Progenitor cell of endocrine pancreas (in vitro differentiated cells): ENCODE measurements around the gene SLC35G1. TPM values are rescaled to one million over a fixed set of nuclear protein-coding genes. Genes with fewer than 3 reads are reported as not detected.
A peak's percentile ranks its signal among the peaks of the same experiment; 100 is the strongest.

ENCODE experiments used
- DNase-seq: peaks from one replicate; pipeline ENCODE4 v3.0.0; 2021; ENCODE audit warnings: low spot score; ENCODE audit not compliant: unreplicated experiment
- H3K27ac Mint-ChIP-seq: 2 replicates; pipeline ENCODE4 v1.8.0; 2021; ENCODE audit warnings: mild to moderate bottlenecking, moderate library complexity, mixed read lengths
- H3K27me3 Mint-ChIP-seq: 2 replicates; pipeline ENCODE4 v1.8.0; 2021; ENCODE audit warnings: mixed read lengths
- H3K36me3 Mint-ChIP-seq: 2 replicates; pipeline ENCODE4 v1.8.0; 2022; ENCODE audit warnings: mixed read lengths; ENCODE audit not compliant: insufficient read depth
- H3K4me1 Mint-ChIP-seq: 2 replicates; pipeline ENCODE4 v1.8.0; 2021; ENCODE audit warnings: low read depth, mixed read lengths
- H3K4me3 Mint-ChIP-seq: 2 replicates; pipeline ENCODE4 v1.8.0; 2021; ENCODE audit warnings: low read depth, mild to moderate bottlenecking, moderate library complexity, mixed read lengths
- H3K9me3 Mint-ChIP-seq: 2 replicates; pipeline ENCODE4 v1.8.0; 2021; ENCODE audit warnings: low read depth, mixed read lengths
- long read RNA-seq: library from polyadenylated mRNA; unstranded; transcript quantifications from one replicate; pipeline ENCODE4 v2.0.0, GENCODE V29; 2020
- total RNA-seq: library from RNA; stranded (reverse); gene quantifications from 2 replicates; pipeline ENCODE4 v1.2.1, GENCODE V29; 2021
- TF ChIP-seq, protein P1 (sequence below): fragments of 200-600 bp; sonication (generic); IDR thresholded peaks from one replicate; pipeline ENCODE4 v1.5.0; 2021; ENCODE audit warnings: antibody characterized with exemption, mild to moderate bottlenecking; ENCODE audit not compliant: unreplicated experiment

Gene SLC35G1, protein sequence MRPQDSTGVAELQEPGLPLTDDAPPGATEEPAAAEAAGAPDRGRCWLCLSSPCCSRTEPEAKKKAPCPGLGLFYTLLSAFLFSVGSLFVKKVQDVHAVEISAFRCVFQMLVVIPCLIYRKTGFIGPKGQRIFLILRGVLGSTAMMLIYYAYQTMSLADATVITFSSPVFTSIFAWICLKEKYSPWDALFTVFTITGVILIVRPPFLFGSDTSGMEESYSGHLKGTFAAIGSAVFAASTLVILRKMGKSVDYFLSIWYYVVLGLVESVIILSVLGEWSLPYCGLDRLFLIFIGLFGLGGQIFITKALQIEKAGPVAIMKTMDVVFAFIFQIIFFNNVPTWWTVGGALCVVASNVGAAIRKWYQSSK
- 7.3 and 9.9 TPM in 2 replicates for total RNA-seq
- long read RNA-seq, transcript SLC35G1-202 (3 exons, 2,402 nt), result major isoform, 5 of 13 reads
- long read RNA-seq, partial matches to known transcripts, result 3 of 13 reads
- long read RNA-seq, other reads (novel, unspliced or antisense), result 5 of 13 reads

DNA sequence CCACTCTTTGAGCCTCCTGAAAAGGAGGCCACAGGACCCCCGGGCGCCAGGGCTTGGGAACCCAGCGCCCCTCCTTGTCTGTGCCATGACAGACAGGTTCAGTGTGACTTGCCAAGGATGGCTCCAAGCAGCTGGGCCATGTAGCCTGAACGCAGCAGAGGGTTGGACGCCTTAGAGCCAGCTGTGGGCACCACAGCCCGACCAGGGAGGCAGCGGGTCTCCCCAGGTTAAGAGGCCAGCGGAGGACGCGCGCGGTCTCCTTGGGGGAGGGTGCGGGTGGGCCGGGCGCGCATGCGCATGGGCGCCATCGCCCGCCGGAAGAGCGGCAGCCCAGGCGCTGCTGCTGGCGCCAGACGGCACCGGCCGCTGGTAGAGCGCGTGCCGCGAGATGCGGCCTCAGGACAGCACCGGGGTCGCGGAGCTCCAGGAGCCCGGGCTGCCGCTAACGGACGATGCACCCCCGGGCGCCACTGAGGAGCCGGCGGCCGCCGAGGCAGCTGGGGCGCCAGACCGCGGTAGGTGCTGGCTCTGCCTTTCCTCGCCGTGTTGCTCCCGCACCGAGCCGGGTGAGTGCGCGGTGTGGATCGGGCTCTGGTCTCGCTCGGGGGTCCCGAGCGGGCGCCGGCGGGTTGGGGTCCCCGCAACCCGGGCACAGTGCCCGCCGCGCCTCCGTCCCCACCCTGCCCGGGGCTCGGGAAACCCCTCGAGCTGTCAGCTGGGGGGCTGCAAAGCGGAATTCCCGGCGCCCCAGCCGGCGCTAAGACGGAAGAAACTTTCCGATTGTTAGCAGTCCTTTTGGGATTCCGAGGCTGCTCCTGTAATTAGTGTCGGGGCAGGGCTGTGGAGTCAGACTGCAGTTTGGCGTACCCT, at the start of gene SLC35G1:
Gene SLC35G1 (plus strand): TSS at position 333 of the 870 bp plus-strand sequence. CDS start 56 bp downstream, at position 389.
- H3K36me3 Mint-ChIP-seq, result peaks cover 3% of the 10 kb centered on the region
- H3K4me3 Mint-ChIP-seq, result peak within 1 kb of the TSS; percentile 88
- H3K27ac Mint-ChIP-seq, result peak within 1 kb of the TSS; percentile 53
- peaks cover 31% of the 10 kb centered on the region for H3K27me3 Mint-ChIP-seq
- peaks cover 8% of the 10 kb centered on the region for H3K4me1 Mint-ChIP-seq
- no peaks in the 10 kb centered on the region for H3K9me3 Mint-ChIP-seq
- peak; percentile 62 for DNase-seq
- TF ChIP-seq, protein P1, sequence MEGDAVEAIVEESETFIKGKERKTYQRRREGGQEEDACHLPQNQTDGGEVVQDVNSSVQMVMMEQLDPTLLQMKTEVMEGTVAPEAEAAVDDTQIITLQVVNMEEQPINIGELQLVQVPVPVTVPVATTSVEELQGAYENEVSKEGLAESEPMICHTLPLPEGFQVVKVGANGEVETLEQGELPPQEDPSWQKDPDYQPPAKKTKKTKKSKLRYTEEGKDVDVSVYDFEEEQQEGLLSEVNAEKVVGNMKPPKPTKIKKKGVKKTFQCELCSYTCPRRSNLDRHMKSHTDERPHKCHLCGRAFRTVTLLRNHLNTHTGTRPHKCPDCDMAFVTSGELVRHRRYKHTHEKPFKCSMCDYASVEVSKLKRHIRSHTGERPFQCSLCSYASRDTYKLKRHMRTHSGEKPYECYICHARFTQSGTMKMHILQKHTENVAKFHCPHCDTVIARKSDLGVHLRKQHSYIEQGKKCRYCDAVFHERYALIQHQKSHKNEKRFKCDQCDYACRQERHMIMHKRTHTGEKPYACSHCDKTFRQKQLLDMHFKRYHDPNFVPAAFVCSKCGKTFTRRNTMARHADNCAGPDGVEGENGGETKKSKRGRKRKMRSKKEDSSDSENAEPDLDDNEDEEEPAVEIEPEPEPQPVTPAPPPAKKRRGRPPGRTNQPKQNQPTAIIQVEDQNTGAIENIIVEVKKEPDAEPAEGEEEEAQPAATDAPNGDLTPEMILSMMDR, result no peak

- peaks cover 1% of the 10 kb centered on the region for H3K27me3 Mint-ChIP-seq
These were observed 48.7 kb upstream of the SLC35G1 start for GRCh38 chr10:93844979-93845626.

GRCh38 chr10:93849593-93849992, 44.2 kb upstream of the SLC35G1 start:
- Mint-ChIP-seq H3K9me3 (peaks cover 16% of the 10 kb centered on the region), H3K27me3 (peaks cover 8% of the 10 kb centered on the region), H3K27ac (no peak overlapping the region), H3K4me1 (no peaks in the 10 kb centered on the region), H3K4me3 (no peak overlapping the region), H3K36me3 (no peaks in the 10 kb centered on the region)
- TF ChIP-seq, protein P1, result no peak
- no peak for DNase-seq

More at GRCh38 chr10:93844979-93845626, 48.7 kb upstream of the SLC35G1 start:
- Mint-ChIP-seq H3K36me3 (no peaks in the 10 kb centered on the region), H3K4me3 (no peak overlapping the region), H3K4me1 (no peaks in the 10 kb centered on the region), H3K9me3 (peaks cover 4% of the 10 kb centered on the region), H3K27ac (no peak overlapping the region)
- TF ChIP-seq, protein P1, result no peak
- no peak for DNase-seq

DNA sequence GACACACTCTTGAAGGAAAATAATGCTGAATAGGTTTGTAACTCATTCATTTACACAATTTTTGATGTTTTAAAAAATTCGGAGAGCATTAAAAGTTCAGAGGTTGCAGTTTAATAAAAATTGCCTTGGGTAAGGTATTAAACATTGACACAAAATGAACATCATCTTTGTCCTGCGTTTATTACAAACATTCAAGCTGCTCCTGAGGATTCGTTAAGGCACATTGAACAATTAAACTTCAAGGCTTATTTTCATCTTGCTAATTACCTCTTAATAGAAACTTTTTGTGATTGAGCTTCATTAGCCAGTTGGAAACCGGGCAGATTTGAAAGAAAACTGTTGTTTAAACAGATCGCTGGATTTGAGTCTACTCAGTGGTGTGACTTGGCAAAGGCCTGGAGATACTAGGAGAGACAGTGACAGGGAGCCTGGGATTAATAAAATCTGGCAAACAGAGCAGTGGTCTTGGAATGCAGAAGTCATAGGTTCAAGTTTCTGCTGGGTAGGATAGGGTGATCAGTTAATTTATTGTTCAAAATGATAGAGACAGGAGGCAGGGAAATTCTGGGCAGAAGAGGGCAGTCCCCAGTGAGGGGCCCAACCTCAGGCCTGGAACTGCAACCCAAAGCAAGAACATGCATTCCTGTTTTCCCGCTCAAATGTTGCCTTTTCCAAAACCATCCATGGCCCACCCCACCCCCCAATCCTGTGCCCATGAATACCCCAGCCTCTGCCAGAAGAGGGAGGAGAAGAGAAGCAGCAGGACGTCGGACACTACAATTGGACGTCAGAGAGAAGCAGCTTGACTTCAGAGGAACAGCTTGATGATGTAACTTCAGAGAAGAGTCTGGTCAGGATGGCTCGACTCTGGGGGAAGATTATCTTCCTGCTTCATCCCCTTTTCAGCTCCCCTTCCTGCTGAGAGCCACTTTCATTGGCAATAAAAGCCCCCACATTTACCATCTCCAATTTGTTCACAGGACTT, 43.5 kb upstream of the SLC35G1 start:
- peaks cover 16% of the 10 kb centered on the region for H3K9me3 Mint-ChIP-seq
- no peaks in the 10 kb centered on the region for H3K36me3 Mint-ChIP-seq
- H3K27me3 Mint-ChIP-seq, result peaks cover 8% of the 10 kb centered on the region
- no peak overlapping the region for H3K4me3 Mint-ChIP-seq
- H3K27ac Mint-ChIP-seq, result no peak overlapping the region
- no peak for DNase-seq
- TF ChIP-seq, protein P1, result no peak
- H3K4me1 Mint-ChIP-seq, result peaks cover 5% of the 10 kb centered on the region
